GM21825 (cell line): ENCODE data around the gene CHST1.

Source experiments
- ATAC-seq: cut with Tn5 transposase; IDR thresholded peaks from one replicate; pipeline ENCODE4 v1.9.1; 2021; ENCODE audit warnings: mild to moderate bottlenecking, moderate library complexity; ENCODE audit not compliant: unreplicated experiment

CHST1 gene

DNA sequence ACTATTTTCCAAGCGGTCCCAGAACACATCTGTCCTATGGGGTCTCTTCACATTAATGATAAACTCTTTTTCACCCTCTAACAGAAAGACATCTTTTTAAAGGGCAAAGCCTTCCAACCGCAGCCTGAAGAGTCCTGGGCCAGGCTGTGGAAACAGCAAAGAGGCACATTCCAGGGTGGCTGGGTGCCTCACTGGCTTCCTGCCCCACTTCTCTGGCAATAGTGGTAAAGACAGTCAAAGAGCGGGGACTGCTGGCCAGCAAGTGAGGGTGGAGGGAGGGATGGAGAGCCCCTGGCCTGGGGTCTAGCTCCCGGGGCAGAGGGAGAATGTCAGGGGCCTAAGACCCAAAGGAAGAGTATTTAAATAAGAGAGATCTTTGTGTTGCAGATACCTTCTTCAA is 10.2 kb upstream of the CHST1 start:
- no peak for ATAC-seq

DNA sequence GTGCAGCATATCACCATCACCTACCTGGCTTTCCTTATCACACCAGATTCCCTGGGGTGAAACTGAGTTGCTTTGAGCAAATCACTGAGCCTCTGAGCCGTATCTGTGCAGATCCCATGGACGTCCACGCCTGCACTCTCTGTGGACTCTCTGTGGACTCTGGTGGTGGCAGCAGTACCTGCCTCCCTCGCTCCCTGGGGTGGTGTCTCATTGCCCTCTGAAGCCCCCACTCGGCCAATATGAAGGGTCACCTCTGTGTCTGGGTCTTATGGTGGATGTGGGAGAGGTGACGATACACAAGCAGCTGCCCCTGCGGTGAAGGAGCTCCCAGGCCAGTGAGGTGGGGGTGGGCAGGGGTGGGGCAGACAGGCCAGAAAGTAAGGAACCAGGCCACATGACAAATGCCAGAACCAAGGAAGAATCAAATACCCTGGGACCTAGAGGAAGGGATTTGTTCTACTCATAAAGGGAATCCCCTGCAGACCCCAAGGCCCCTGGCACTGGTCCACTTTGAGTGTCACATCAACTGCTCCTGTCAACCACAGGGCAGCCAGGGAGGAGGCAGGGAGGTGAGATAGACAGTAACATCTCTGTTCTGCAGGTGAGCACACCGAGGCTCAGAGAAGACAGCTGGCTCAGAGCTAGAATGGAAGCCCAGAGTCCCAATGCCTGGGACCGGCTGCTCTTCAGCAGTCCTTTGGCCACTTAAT is 9.2 kb upstream of the CHST1 start:
- ATAC-seq: no peak

DNA sequence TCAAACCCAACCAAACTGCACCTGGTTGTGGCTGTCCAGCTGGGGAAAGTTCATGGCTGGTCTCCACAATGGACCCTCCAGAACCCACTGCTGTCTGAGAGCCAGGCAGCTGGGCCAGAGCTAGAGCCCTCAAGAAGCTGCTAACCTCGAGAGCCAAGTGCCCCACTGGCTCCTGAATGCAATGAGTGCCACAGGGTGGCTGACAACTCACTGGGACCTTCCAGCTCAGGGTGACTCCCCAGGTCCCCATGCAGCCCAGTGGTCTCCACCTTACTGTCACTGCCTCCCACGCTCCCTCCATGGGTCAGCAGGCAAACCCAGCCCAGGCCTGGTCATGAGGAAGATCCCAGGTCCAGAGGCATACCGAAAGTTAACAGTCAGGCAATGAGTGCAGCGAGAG is 8.0 kb upstream of the CHST1 start:
- no peak for ATAC-seq

- no peak for ATAC-seq
Measured at GRCh38 chr11:45672593-45672992, 7.2 kb upstream of the CHST1 start.

DNA sequence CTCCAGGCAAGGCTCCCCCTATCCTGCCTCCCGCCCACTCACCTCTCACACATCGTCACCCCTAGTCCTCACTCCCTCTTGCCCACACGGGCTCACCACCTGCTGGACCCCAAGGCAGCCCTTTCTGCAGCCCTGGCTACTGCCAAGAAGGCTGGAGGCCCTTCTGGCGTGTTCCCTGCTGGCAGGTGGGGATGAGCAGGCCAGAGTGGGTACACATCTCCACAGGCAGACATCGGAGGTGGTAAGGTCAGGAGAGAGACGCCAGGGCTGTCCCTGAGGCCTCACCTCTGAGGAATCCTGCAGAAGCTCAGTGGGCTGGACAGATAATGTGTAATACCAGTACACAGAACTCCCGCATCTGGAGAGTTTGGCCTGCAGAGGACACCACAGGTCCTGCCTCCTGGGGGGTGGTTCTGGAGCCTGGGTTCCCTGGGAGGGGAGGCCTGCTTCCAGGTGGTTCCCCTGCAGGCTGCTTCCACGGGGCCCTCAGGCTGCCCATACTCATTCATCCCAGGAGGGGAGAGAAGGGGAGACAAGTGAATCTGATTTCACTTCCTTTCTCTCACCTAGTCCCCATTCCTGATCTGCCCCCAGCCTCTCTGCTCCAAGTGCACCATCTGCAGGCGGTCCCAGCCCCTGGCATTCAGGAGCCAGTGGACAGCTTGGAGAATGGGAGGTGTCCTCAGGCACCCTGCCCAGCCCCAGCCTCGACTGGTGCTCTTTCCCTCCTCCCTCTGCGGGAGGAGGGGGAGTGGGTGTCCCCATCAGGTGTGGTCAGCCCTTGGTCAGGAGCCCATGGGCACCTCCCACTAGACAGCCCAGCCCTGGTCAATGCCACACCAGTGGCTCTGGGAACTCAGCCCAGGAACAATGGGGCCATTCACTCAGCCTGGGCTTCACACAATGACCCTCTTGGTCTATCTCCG is 6.1 kb upstream of the CHST1 start:
- no peak for ATAC-seq

DNA sequence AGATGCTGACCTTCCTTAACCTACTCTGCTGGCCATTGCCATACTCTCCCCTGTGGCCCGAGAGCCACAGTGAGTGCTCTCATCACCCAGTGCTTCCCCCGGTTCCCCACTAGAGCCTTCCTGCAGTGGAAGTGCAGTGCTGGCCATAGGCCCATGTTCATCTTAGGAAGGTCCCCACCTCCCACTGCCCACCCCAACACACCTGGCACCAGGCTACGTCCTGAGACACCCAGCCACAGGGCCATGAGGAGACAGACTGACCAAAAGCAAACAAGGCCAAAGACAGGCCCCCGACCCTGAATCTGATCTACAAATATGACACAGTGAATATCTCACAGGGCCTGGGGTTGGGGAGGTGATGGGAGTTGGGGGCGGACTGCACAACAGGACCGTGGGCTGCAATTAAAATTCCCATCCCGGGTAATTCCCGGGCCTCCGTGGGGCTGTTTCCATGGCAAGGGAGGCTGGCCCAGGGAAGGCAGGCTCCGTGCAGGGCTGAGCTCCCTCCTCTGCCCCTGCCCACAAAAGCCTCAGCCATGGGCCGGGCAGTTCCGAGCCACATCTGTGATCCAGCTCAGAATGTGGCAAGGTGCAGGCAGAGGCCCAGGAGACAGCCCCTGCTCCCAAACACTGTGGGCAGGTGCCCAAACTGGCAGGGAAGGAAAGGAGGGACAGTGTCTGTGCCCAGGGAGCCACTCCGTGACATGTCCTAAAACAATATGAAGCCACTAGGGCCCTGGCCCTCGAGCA is 5.1 kb upstream of the CHST1 start:
- ATAC-seq: no peak

DNA sequence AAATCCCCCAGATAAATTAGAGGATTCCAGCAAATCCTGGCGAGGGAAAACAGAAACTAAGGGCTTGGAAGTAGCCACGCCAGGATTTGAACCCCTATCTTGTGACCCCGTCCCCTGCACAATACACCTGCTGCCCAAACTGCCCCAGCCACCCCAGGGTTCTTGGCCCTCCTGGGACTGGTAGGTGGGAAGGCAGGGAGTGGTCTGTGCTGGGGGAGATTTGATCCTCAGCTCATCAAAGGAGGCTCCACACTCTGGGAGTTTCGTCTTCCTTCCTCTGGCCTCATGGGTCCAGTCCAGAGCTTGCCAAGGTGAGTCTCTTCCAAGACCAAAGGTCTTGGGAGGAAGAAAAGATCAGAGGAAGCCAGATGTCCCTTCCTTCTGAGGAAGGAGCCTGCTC is 4.5 kb upstream of the CHST1 start:
- no peak for ATAC-seq

DNA sequence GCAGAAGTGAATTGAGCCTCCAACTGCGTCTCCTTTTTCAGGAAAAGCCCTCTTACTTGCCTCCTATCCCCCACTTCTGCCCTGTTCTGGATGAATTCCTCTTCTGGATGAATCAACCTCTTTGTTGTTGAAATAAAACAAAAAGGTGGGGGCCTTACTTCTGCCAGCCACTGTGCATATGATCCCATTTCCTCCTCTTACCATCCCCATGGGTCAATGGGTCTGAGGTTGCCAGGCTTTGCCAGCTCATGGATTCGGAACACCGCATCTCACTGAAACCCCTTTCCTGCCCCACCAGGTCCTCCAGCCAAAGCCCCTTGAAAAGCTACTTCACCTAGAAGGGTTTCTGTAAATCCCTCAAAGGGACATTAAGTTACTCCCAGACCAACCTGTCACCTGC is 3.7 kb upstream of the CHST1 start:
- no peak for ATAC-seq

GRCh38 chr11:45667929-45668680 is 2.7 kb upstream of the CHST1 start:
- no peak for ATAC-seq

DNA sequence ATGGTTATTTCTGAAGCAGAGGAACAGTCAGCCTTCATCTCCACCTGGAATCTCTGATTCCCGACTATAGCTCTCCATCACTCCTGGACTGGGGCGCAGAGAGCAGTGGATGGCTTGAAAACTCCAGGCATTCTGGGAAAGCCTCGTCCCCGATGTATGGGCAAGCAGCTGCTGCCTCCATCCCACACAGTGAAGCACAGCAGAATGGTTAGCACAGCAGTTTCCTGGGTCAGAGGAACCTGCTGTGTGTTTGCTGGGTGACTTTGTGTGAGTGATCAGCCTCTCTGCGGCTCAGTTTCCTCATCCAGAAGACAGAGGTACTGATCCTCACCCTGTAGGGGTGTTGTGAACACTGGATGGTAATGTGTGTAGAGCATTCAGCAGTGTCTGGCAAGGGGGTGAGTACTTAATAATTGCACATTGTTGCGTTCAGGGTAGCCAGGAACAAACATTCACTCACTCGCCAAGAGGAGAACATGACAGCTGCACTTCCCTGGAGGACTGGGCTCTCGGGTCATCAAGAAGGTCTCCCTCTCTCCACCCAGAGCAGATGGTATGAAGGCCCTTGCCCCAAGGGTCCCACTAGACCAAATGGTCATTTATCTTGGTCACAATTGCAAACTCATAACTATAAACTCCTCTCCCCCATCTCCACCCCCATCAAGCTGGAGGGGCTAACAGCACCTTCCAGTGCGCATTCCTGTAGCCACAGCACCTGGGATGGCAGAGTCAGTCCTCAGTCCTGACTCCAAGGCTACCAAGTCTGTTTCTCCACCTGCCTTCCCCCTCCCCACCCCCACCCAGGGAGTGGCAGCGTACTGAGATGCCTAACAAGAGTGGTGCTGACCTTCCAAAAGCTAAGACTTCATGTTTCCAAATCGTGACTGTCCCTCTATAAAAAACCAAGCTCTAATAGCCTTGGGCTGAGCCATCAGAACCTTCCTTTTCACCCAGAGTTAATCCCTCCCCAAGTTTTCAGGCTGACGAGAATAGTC is 1.5 kb upstream of the CHST1 start:
- no peak for ATAC-seq

DNA sequence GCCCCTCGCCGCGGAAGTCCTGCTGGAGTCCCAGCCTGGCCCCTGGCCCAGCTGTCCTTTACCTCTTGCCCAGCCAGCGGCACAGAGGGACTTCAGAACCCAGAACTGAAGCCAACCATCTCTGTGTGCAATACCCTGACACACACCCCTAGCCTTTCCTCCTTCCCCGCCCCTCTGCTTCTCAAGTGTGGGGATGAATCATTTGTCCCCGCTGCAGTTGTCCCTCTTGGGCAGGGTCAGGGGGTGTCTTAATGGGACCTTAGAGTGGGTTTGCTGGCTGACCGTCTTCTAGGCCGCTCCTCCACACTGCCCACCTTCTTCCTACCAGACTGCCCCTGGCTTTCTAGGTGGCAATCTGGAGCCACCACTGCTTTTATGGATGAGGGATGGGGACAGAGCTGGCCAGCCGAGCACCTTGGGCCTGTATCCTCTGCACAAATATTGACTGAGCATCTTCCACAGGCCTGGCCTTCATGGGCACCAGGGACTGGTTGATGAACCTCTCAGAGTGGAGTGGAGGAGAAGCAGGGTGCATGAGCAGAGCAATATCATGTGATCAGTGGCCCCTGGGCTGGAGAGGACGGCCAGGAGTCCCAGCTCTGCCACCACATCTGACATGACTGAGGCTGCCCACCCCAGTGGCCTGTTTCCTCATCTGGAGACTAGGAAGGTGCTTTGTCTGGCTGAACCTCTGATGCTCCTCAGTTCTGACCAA is 668 bp upstream of the CHST1 start:
- ATAC-seq: no peak

DNA sequence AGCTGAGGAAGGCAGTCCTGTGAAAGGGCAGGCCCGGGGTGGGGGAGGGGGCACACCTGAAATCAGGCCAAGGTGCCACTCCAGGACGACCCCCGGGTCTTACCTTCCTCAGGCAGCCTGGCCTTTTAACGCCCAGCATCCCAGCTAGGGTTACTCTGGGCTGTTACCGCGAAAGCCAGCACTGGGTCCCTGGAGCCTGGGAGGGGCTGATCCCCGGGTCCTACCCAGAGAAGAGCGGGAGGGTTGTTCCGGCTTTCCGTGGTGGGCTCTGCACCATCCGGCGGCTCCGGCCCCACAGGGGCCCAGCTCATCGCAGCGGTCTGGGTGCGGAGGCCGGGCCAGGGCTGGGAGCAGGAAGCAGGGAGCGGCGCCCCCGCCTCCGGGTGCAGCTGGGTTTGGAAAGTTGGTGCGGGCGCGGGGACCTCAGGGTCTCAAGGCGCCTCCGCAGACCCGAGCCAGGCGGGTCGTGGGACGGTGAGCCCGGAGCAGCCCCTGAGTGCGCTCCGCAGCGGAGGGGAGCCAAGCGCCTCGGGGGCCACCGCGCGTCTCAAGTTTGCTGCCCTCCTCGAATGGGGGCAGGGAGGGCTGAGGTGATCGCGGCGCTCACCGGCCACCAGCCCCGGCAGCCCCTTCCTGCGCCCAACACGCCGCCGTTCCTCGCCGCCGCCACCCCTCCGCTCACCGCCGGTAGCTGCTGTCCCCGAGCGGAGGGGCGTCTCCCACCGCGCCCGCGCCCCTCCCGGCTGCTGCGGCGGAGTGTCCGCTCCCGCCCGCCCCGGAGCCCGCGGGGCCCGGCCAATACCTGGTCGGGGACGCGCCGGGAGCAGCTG is 831 bp downstream of the CHST1 start:
- ATAC-seq: no peak

DNA sequence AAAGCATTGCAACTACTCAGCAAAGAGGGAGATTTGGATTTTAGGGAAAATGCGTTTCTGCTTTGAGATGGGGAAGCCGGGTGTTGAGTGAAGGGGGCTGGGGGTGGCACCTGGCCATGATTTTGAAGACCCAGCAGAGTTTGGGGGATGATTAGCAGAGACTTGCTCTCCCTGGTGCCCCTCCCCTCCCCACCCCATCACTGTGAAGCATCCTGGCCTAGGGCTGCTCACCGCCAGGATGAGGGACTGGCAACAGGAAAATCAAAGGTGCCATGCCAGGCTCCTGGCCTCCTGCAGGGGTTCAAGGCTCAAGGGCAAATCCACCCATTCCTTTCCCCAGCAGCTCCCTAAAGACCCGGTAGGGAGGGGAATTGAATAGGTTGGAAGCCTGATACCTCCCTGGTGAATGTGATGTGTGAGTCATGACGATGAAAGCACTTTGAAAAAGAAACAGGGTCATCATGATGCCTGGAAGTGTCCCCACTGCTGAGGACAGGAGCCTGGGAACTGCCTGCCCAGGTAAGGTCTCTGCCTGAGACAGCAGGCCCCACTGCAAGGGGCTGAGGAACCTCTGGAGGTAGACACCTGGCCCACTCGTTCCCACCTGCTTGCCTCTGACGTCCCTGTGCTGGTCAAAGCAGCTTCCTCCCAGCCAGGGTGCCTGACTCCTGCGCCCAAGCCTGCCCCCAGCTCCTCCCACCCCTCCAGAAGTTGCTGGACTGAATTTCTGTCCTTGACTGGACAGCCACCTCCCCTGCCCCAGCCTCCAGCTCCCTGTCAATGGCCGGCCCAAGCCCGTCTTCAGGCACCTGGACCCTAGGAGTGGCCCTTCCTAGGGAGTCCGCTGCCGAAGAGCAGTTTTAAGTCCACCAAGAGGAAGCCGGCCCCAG is 1.7 kb downstream of the CHST1 start:
- ATAC-seq: no peak

- ATAC-seq: no peak
Measured at GRCh38 chr11:45662665-45663485, 2.5 kb downstream of the CHST1 start.

- ATAC-seq: no peak
Measured at GRCh38 chr11:45662096-45662664, 3.2 kb downstream of the CHST1 start.
